ENCODE data around the gene IP6K3.
A peak's percentile ranks its signal among the peaks of the same experiment; 100 is the strongest.

IP6K3 gene

DNA sequence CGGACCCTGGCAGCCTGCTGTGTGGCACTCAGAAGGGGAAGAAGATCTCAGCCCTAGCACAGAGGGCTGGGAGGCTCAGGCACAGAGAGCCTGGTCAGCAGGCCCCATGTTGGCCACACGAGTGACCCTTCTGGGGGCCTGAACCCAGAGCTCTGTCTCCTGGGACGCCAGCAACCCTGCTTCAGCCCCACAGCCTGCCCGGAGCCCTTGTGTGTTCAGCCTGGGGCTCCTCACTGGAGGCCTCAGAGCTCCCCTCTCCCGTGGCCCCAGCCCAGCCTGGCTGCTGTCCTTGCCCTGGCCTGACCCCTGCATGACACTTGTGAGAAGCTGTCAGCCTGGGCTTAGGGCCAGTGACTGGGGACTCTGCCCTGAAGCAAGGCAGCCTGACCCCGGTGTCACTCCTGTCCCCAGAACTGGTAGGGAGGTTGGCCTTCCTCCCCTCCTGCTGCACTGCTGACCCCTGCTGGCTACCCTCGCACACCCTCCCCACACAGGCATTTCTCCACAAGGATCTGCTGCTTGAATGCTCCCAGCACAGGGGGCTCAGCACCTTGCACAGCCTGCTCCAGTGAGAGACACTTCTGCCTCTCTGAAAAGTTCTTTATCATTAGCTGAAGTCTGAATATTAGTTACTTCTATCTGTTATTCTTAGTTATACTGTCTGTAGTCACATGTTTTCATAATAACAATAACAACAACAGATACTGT, 15.4 kb upstream of the IP6K3 start:
- peak; percentile 21 to 36 (median 35) for DNase-seq (ENCODE audit: low read depth in 2 of 3, low spot score in 1 of 3)

DNA sequence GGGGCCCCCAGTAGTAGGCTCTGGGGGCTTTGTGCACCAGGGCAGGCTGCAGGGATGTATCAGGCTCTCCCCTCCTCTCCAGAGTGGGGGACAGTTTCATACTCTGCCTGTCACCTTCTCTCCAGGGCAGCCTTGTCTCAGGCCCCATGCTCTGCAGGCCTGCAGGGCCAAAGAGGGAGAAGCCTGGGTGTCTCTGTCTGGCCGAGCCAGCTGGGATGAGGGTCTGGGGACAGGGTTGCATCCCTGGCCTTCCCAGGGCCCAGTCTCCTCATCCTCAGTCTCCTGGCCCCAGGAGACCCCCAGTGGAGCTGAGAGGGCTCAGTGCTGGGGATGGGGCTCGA, 14.8 kb upstream of the IP6K3 start:
- DNase-seq (ENCODE audit: low read depth in 2 of 3, low spot score in 1 of 3), result no peak

DNA sequence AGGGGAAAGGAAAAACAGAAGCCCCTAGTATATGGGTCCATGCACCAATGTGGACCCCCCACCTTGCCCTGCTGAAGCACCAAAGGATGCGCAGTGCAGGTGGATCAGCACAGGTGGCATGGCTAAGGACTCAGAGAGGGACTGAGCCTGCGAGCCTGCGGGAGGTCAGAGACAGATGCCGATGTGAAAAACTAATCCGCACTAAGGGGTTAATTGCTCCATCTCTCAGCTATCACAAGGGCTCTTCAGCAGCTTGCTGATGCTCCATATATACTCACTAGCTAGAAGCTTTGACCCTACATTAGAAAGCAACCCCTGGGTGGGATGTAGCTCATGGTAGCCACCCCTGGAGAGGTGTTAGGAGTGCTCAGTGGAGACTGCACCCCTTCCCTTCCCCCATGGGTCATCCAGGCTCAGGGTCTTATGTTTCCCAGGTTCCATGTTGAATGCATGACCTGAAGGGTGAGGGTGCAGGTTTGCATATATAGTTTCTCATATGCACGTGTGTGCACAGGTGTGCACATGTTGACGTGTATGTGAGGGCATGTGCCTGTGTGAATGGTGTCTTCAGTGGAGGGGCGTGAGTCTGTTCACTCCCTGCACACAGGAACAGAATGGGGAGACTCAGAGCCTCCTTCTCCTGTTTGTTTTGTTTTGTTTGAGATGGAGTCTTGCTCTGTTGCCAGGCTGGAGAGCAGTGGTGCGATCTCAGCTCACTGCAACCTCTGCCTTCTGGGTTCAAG, 13.4 kb upstream of the IP6K3 start:
- no peak for DNase-seq (ENCODE audit: low read depth in 2 of 3, low spot score in 1 of 3)

DNA sequence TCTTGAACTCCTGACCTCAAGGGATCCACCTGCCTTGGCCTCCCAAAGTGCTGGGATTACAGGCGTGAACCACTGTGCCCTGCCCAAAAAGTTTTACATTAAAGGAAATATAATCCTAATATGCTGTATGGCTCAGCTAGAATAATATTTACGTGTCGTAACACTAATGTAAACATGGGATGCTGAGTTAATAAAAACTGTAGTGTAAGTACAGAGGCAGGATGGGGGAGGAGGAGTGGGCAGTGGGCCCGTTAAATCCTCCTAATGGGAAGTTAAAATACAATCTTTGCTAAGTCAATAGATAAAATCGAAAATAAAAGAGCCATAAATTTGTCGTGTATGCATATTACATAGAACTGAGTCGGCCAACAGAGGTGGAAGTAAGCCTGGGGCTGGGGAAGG, 12.1 kb upstream of the IP6K3 start:
- DNase-seq (ENCODE audit: low read depth in 2 of 3, low spot score in 1 of 3), result no peak

DNA sequence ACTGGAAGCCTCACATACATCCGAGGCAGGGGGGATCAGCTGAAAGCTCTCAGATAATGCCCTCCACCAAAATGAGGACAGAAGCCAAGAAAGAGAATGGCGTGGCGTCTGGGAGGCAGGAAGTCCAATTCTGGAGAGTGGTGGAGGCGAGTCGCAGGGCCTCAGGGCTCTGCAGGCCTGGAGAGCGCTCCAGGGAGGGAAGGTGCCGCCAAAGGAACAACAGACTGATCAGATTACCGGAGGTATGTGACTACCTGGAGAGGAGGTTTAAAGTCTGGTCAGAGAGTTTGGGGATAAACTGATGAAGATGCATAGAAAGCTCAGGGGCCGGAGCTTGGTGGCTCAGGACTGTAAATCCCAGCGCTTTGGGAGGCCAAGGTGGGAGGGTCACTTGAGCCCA, 11.2 kb upstream of the IP6K3 start:
- DNase-seq (ENCODE audit: low read depth in 2 of 3, low spot score in 1 of 3), result no peak

DNA sequence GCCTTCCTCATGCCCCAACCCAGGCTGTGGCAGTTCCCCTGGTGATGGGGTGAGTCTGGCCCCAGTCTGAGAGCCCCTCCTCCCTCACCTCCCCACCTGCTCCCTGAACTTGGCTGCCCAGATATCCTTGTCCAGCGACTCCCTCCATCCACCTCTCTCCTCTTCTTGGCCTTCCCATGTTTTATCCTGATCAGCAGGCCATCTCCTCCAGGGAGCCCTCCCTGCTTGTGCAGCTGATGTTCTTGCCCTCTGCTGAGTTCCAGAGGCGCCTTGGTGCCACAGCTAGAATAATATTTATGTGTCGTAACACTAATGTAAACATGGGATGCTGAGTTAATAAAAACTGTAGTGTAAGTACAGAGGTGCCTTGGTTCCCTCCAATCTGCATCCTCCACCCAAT, 10.4 kb upstream of the IP6K3 start:
- no peak for DNase-seq (ENCODE audit: low read depth in 2 of 3, low spot score in 1 of 3)

DNA sequence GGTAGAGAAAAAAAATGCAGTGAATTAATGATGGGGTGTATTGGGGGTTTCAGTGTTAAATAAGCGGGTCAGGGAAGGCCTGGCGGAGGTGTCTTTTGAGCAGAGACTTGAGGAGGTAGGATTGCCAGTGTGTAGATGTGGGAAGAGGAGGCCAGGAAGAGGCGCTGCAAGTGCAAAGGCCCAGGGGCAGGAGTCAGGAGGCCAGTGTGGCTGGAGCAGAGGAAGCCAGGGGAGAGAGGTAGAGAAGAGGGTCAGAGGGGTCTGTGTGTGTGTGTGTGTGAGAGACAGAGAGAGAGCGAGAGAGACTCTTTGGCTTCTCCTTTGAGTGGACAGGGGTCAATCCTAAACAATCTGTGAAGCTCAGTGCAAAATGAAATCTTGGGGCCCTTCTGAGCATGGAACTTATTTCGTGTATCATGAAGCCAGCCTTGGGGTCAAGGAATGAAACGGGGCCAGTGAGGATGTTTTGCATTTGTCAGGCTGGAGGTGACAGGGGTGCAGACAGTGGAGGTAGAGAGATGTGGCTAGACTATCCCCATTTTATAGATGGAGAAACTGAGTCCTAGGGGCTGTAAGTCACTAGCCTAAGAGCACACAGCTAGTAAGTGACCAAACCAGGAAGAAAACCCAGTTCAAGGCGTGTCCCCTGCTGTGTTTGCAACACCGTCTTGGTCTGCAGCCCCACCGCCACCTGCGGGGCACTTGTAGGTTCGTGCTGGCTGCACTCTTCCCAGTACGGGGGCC, 9.7 kb upstream of the IP6K3 start:
- DNase-seq (ENCODE audit: low read depth in 2 of 3, low spot score in 1 of 3), result no peak

DNA sequence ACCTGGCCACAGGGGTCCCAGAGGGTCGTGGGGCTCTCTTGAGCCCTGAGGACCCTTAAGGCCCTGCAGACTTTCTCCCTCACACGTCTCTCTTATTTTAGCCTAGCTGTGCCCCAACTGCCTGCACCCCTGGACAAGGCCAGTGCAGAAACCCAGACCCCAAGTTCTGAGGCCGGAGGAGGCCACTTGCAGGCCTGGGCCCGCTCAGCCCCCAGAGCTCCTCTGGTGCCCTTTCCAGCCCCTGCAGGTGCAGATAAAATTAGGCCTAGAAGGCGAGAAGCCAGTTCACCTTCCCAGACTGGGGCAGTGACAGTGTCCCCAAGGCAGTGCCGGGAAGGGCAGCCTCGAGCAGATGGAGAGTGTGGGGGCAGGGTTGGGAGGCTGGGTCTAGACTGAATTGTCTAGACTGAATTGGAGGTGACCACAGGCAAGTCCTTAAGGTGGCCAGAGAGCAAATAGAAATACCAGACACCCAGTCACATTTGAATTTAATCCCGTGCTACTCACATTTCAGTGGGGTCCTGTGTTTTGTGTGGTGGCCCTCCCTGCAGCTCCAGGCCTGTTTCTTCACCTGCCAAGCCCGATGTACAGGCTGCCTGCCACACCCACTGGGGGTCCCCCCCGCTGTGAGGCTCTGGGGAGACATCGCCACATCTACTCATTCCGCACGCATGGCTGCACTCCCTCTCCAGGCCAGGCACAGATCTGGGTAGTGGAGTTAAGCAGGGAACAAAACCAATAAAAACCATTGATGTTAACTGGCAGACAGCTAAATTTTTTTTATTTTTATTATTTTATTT, 8.6 kb upstream of the IP6K3 start:
- DNase-seq (ENCODE audit: low read depth in 2 of 3, low spot score in 1 of 3), result no peak

DNA sequence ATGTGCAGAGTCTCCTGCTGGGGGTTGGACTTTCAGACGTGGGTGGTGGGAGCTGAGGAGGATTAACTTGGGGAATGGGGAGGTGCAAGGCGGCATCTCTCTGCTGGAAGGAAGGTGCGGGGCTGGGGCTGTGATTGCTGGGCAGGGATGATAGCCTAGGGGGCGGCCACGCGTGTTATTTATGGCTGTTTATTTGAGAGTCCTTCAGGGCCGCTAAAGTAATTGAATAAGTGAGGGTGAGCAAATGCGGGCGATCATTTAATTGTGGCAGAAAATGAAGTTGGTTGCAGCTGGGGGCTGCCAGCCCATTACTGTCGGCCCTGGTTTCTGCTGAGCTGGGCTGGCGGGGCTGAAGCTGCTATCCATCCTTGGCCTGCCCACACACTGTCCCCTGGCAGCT, 7.5 kb upstream of the IP6K3 start:
- DNase-seq (ENCODE audit: low read depth in 2 of 3, low spot score in 1 of 3), result no peak

DNA sequence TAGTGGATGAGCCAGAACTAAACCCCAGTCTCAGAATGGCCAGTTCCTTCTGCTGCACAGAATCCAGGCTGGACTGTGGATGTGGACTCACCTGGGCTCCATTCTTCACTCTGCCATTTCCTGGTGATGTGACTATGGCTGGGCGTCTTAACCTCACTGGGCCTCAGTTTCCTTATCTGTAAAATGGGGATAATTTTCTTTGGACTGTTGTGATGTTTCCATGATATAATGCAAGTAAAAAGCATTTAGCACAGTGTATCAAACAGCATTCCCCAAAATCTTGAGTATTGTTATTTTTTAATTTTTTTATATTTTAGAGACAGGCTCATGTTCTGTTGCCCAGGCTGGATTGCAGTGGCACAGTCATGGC, 5.9 kb upstream of the IP6K3 start:
- no peak for DNase-seq (ENCODE audit: low read depth in 2 of 3, low spot score in 1 of 3)

DNA sequence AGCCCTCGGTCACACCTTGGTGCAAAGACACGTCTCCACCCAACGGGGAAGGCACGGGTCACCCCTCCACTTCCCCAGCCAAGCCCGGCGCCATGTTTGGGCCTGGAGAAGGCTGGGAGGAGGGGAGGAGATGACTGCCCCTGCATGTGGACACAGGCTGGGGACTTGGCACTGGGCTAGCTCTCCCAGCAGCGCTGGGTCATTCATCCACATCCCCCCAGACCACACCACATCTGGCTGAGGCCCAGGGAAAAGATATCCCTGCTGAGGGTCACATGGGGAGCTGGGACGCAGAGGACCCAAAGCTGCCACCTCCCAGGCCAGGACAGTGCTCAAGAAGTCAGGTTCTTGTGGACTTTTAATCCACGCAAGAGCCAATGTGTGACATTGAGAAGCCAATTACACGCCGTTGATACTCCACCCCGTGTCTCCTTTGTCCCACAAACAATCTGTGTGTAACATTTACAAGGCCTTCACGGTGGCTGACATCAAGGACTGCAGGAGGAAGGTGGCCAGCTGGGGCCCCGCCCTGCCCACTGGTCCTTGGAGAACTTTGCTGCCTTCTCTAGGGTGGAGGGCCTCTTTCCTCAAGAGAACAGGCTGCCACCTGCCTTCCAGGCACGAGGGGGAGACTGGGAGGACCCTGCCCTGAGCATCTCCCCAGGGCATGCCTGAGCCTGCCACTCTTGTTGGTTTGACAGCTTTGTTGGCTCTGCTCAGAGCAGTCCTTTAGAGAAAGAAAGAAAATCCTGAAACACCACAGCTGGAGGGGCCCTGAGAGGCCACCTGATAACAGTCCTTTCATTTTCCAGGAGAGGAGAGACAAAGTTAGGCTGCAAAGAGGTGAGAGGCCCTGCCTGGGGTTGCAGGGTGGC, 5.3 kb upstream of the IP6K3 start:
- no peak for DNase-seq (ENCODE audit: low read depth in 2 of 3, low spot score in 1 of 3)

DNA sequence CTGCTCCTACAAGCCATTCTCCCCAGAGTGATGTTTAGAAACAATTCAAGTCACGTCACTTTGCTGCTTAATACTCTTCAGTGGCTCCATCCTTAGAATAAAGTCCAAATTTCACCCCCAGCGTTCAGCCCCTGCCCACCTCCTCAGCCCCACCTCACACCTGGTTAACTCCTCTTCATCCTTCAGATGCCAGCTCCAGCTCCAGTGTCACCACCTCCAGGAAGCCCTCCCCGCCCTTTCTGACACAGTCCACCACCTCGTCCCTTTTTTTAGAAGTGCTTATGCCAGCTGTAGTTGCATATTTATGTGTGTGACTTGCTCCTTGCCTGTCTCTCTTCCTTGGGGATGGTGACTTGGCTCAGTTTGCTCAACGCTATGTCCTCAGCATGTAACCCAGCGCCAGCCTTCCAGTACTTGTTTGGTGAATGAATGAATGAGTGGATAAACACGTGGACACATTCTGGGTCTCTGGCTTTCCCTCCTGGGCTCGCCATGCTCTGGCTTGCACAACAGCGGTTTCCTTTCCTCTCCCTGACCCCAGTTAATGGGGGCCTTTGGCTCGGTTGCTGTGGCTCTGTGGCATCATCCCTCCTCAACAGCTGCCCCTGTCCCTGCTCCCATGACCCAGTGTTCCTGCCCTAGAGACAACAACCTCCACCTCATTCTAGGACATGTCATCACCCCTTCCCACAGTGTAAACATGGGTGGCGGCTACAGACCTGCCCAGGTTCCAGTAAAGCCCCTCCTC, 3.7 kb upstream of the IP6K3 start:
- DNase-seq (ENCODE audit: low read depth in 2 of 3, low spot score in 1 of 3), result no peak

DNA sequence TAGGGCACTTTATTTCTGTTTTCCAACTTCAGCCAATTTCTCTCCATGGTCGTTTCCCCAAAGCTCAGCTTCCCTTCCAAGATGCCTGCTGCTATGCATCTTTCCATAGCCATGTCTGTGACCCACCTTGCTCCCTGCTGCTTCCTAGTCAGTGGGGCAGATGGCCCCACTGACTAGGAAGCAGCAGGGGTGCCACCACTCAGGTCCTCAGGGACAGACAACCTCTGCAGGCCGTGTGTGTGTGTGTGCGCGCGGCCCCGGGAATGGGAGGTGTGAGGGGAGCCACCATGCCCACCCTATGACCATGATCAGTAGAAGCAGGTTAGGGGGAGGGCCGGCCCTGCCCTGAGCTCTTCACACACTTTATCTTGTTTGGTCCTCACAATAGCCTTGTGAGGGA, 2.7 kb upstream of the IP6K3 start:
- DNase-seq (ENCODE audit: low read depth in 2 of 3, low spot score in 1 of 3), result no peak

DNA sequence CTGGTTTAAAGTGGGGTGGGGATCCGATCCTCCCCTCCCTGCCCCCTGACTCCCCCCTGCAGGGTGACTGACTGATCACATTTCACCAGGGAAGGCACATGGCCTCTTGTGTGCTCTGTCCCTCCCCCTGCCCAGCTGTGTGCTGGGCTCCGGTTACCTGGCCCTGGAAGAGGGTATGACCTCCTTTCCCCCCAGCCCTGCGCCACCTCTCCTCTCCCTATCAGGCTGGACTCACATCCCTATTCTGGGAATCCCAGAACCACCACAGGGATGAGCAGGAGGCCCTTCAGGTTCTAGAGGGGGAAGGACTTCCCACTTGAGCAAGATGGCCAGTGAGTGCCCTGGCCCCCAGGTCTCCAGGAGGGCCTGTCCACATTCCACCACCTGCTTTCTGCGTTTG, 2.1 kb upstream of the IP6K3 start:
- DNase-seq (ENCODE audit: low read depth in 2 of 3, low spot score in 1 of 3), result no peak

DNA sequence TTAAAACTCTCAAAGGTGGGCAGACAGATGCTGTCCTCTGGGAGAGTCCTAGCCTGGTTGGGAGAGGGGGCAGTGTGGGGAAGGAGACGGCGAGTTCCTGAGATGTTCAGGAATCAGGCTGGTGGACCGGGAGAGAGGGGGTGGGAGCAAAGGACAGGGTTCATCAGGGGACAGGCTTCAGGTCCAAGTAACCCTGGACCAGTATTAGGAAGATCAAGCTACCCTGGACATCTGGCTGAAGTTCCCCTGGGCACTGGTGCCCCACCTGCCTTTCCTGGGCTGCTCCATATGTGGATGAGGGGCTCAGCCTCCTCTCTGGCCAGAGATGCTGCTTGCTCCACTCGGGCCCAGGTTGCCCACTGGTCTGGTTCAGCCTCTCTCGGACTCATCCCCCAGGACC, 1.1 kb upstream of the IP6K3 start:
- DNase-seq (ENCODE audit: low read depth in 2 of 3, low spot score in 1 of 3), result no peak

DNA sequence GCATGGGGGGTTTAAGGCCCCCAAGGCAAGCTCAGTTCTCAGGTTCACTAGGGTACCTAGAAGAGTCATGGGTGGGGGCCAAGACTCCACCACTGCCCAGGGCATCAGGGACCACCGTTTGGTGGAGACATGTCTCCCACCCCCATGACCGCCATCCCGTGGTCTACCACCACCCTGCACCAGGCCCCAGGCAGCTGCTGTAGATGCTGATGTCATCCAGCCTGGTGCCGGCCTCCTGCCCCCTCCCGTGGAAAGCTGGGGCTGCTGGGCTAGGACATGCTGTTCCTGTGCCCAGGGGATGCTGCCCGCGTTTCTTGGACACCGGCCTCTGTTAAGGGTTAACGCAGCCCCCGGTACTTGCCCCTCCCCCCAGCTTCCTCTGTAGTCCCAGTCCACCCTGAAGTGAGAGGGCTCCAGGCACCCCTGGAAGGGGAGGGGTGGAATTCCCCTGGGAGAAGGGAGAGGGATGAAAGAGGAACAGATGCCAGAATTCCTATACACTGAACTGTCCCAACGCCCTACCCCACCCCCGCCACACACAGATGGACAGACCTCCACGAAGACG, 587 bp downstream of the IP6K3 start:
- DNase-seq (ENCODE audit: low read depth in 2 of 3, low spot score in 1 of 3), result no peak

DNA sequence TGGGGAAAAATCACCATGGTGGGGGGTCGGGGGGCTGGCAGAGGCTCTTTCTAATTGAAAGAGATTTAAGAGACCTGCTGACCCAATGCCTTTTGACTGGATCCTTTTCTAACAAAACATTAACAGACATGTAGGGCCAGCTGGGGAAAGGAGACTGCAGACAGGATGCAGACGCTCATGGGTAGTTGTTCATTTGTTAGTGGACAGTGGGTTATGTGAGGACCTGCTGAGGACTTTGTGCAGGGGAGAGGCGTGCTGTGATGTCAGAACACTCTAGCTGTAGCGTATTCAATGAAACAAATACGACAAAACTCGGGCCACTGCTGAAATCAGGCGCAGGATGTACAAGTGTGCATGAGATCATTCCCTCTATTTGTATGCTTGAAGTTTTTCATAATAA, 1.2 kb downstream of the IP6K3 start:
- DNase-seq (ENCODE audit: low read depth in 2 of 3, low spot score in 1 of 3), result no peak

DNA sequence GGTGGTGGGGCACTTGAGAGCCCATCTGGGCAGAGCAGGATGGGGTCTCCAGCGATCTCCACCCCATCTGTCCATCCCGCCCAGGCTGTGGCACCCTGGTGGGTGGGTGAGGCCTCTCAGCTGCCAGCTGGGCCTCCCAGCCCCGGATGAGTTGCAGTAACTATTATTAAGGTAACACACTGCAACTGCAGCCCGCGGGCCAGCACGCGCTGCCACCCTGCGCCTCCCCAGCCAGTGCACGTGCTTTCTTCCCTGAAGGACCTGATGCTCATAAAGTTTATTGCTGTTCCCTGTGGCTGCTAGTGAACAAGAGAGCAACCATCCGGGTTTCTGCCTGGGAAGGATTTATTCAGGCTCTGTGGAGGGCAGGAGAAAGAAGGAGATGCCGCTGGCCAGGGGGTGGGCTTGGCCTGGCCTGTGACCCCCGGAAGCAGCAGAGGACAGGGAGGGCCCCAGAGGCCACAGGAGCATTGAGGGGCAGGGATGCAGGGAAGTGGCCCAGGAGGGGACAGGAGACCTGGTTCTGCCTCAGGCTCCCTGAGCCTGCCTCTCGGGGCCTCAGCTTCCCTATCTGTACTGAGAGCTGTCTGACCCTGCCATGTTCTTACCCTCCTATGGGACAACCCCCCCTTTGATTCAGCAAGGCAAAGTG, 1.7 kb downstream of the IP6K3 start:
- DNase-seq (ENCODE audit: low read depth in 2 of 3, low spot score in 1 of 3), result no peak

All from stimulated activated CD4-positive, alpha-beta T cell treated with anti-CD3 and anti-CD28 coated beads, Interleukin-12 subunit alpha, Interleukin-12 subunit beta, amount 100 ng/mL, for 48 hours (primary cell).